PC-9 (cell line): ENCODE results near the gene NRSN1. TPM values are rescaled to one million over a fixed set of nuclear protein-coding genes. Genes with fewer than 3 reads are reported as not detected.

Experiments
- Bru-seq: library from RNA; stranded (reverse); fragments of 400-500 nt; gene quantifications from one replicate; lab custom pipeline; 2021; lab: Mats Ljungman, UMichigan
- BruChase-seq, 2 experiments: library from RNA; stranded (reverse); fragments of 400-500 nt; gene quantifications; one replicate each; lab custom pipeline; 2021; lab: Mats Ljungman, UMichigan
- BruUV-seq: library from RNA; stranded (reverse); fragments of 400-500 nt; replicated peaks from 2 replicates; lab custom pipeline; 2021; lab: Mats Ljungman, UMichigan
- CTCF ChIA-PET: fragments of 300-600 bp; sonication (Branson Sonifier 250); formaldehyde crosslinking; loops from one replicate; lab custom pipeline; 2022; ENCODE audit warnings: antibody characterized with exemption; lab: Charles Lee
- POLR2A ChIA-PET: fragments of 300-600 bp; sonication (Branson Sonifier 250); formaldehyde crosslinking; loops from one replicate; lab custom pipeline; 2022; ENCODE audit warnings: antibody characterized with exemption; ENCODE audit not compliant: unreplicated experiment; lab: Charles Lee
- DNase-seq, 2 experiments: peaks; one replicate each; pipeline versions ENCODE4 v3.0.0 to v3.0.0-alpha.2; 2015 to 2022; ENCODE audit warnings: mixed read lengths in 1 of 2
- H2AFZ ChIP-seq: fragments of 200-600 bp; sonication (generic); 2 replicates; pipeline ENCODE4 v1.8.1; 2017; ENCODE audit warnings: antibody characterized with exemption
- H3F3A ChIP-seq: fragments of 200-600 bp; sonication (generic); 2 replicates; pipeline ENCODE4 v1.8.1; 2017; ENCODE audit warnings: antibody characterized with exemption, mild to moderate bottlenecking, low read depth; ENCODE audit not compliant: insufficient read depth
- H3K27ac ChIP-seq: fragments of 200-600 bp; sonication (generic); 2 replicates; pipeline ENCODE4 v1.6.1; 2016; ENCODE audit warnings: mixed run types
- H3K27me3 ChIP-seq: fragments of 200-600 bp; sonication (generic); 2 replicates; pipeline ENCODE4 v1.6.1; 2016; ENCODE audit warnings: low read depth, mixed run types; ENCODE audit not compliant: insufficient read depth
- H3K36me3 ChIP-seq: fragments of 200-600 bp; sonication (generic); 2 replicates; pipeline ENCODE4 v1.6.1; 2016; ENCODE audit warnings: low read depth, mixed run types
- H3K4me1 ChIP-seq: fragments of 200-600 bp; sonication (generic); replicated peaks from 2 replicates; pipeline ENCODE4 v1.6.1; 2016; ENCODE audit warnings: mixed run types; ENCODE audit not compliant: insufficient read depth
- H3K4me2 ChIP-seq: fragments of 200-600 bp; sonication (generic); 2 replicates; pipeline ENCODE4 v1.6.1; 2017; ENCODE audit warnings: mixed run types
- H3K4me3 ChIP-seq: fragments of 200-600 bp; sonication (generic); 2 replicates; pipeline ENCODE4 v1.6.1; 2016; ENCODE audit warnings: mixed run types
- H3K79me2 ChIP-seq: fragments of 200-600 bp; sonication (generic); 2 replicates; pipeline ENCODE4 v1.6.1; 2017; ENCODE audit warnings: low read depth, mixed run types
- H3K9me2 ChIP-seq: fragments of 200-600 bp; sonication (generic); 2 replicates; pipeline ENCODE4 v1.8.1; 2017; ENCODE audit warnings: mild to moderate bottlenecking; ENCODE audit not compliant: insufficient read depth
- H3K9me3 ChIP-seq: fragments of 200-600 bp; sonication (generic); 2 replicates; pipeline ENCODE4 v1.8.1; 2016; ENCODE audit warnings: low read depth; ENCODE audit not compliant: insufficient read depth
- H4K20me1 ChIP-seq: fragments of 200-600 bp; sonication (generic); 2 replicates; pipeline ENCODE4 v1.8.1; 2017; ENCODE audit not compliant: insufficient read depth
- CTCF ChIP-seq: fragments of 200-600 bp; sonication (generic); conservative IDR thresholded peaks from 2 replicates; pipeline ENCODE4 v1.6.1; 2017; ENCODE audit warnings: mixed run types, antibody characterized with exemption, mild to moderate bottlenecking, moderate library complexity
- EZH2 ChIP-seq: fragments of 200-600 bp; sonication (generic); IDR thresholded peaks from 2 replicates; pipeline ENCODE4 v1.8.0; 2017; ENCODE audit warnings: antibody characterized with exemption, low read depth
- intact Hi-C: fragments of 100-400 bp; cut with micrococcal nuclease; formaldehyde crosslinking; loops from one replicate; pipeline ENCODE4 v1.10.0; 2022; ENCODE audit not compliant: unreplicated experiment
- long read RNA-seq: library from polyadenylated mRNA; stranded (forward); transcript quantifications from one replicate; pipeline ENCODE4 v2.0.0, GENCODE V29; 2022
- total RNA-seq: library from RNA; stranded (reverse); gene quantifications from 2 replicates; pipeline ENCODE4 v1.2.3, GENCODE V29; 2021

NRSN1 gene
- total RNA-seq (not detected in 2 replicates), Bru-seq, nascent RNA (not detected), BruChase-seq, experiment 1, labeled RNA remaining after a 2-hour chase (not detected), BruChase-seq, experiment 2, labeled RNA remaining after a 6-hour chase (not detected)
- long read RNA-seq = 0 reads

GRCh38 chr6:24125980-24126379, at the start of gene NRSN1:
TSS of gene NRSN1 (plus strand) at chr6:24126215. CDS start at chr6:24134328, 8,113 bp downstream.
- Histone ChIP-seq H3K79me2 (no peaks in the 10 kb centered on the region), H3K4me3 (no peak within 1 kb of the TSS), H3K27ac (no peak within 1 kb of the TSS), H2AFZ (no peak within 1 kb of the TSS), H3K9me2 (no peaks in the 10 kb centered on the region), H3K4me2 (no peak within 1 kb of the TSS), H3K4me1 (no peaks in the 10 kb centered on the region), H4K20me1 (peaks cover 3% of the 10 kb centered on the region; the same call in 1 of the 2 replicates), H3K36me3 (no peaks in the 10 kb centered on the region), H3F3A (no peaks in the 10 kb centered on the region), H3K27me3 (peaks cover 23% of the 10 kb centered on the region), H3K9me3 (no peaks in the 10 kb centered on the region)
- intact Hi-C loops = no loop called here
- ChIA-PET CTCF (no interaction called here), POLR2A (no interaction called here)
- DNase-seq = no peak
- TF ChIP-seq EZH2 = no peak
- no peak for TF ChIP-seq CTCF
- no TSS peak for BruUV-seq

- Histone ChIP-seq H3K4me2 (no peak overlapping the region), H3K27me3 (no peaks in the 10 kb centered on the region), H3K9me2 (no peaks in the 10 kb centered on the region), H3F3A (no peaks in the 10 kb centered on the region), H3K79me2 (no peaks in the 10 kb centered on the region), H3K4me1 (no peaks in the 10 kb centered on the region), H3K4me3 (no peak overlapping the region), H3K36me3 (no peaks in the 10 kb centered on the region), H3K9me3 (no peaks in the 10 kb centered on the region), H2AFZ (no peak overlapping the region), H3K27ac (no peak overlapping the region), H4K20me1 (no peaks in the 10 kb centered on the region)
- no peak for TF ChIP-seq EZH2
- TF ChIP-seq CTCF = no peak
- no TSS peak for BruUV-seq
- no peak for DNase-seq
- intact Hi-C loops = no loop called here
- POLR2A ChIA-PET = no interaction called here
- CTCF ChIA-PET = no interaction called here
Measured at GRCh38 chr6:24078200-24078599, 47.8 kb upstream of the NRSN1 start.

- intact Hi-C loops = no loop called here
- Histone ChIP-seq H3K4me1 (no peaks in the 10 kb centered on the region), H4K20me1 (no peaks in the 10 kb centered on the region), H3K4me3 (no peak overlapping the region), H2AFZ (no peak overlapping the region), H3K36me3 (no peaks in the 10 kb centered on the region), H3K27ac (no peak overlapping the region), H3K9me3 (no peaks in the 10 kb centered on the region), H3K4me2 (no peak overlapping the region), H3K27me3 (no peaks in the 10 kb centered on the region), H3F3A (no peaks in the 10 kb centered on the region), H3K79me2 (no peaks in the 10 kb centered on the region), H3K9me2 (no peaks in the 10 kb centered on the region)
- POLR2A ChIA-PET = no interaction called here
- no peak for DNase-seq
- BruUV-seq = no TSS peak
- CTCF ChIA-PET = no interaction called here
- TF ChIP-seq EZH2 (no peak), CTCF (no peak)
Measured at GRCh38 chr6:24079076-24079475, 46.9 kb upstream of the NRSN1 start.
